Measurements from ENCODE around the gene C2CD3.

GRCh38 chr11:74072721-74073120, 98.1 kb downstream of the C2CD3 start:
- TF ChIP-seq CTCF (conservative IDR thresholded peaks at IDR 0.05 in 1 of 2, IDR thresholded peaks at IDR 0.05 in 1 of 2; ENCODE audit: low read depth in 1 of 2, low read length in 2 of 2) (no peak), EZH2 (IDR thresholded peaks at IDR 0.05; ENCODE audit: low read length, missing control alignments) (no peak)
